Uterus (tissue), 2 donors: Measurements from ENCODE around the gene DNM3.

ENCODE experiments used
- CTCF ChIP-seq, 4 experiments: fragments of 200-600 bp in 2 of 4; fragments of 450-650 bp in 2 of 4; sonication (generic) in 2 of 4; IDR thresholded peaks; one replicate each; pipeline ENCODE4 v1.5.1; 2016 to 2019; ENCODE audit warnings: antibody characterized with exemption in 4 of 4, mild to moderate bottlenecking in 2 of 4, moderate library complexity in 1 of 4
- POLR2A ChIP-seq, 2 donors: fragments of 450-650 bp; IDR thresholded peaks; one replicate each; pipeline ENCODE4 v1.6.1; 2016; ENCODE audit warnings: antibody characterized with exemption in 2 of 2, mild to moderate bottlenecking in 1 of 2, moderate library complexity in 1 of 2

DNA sequence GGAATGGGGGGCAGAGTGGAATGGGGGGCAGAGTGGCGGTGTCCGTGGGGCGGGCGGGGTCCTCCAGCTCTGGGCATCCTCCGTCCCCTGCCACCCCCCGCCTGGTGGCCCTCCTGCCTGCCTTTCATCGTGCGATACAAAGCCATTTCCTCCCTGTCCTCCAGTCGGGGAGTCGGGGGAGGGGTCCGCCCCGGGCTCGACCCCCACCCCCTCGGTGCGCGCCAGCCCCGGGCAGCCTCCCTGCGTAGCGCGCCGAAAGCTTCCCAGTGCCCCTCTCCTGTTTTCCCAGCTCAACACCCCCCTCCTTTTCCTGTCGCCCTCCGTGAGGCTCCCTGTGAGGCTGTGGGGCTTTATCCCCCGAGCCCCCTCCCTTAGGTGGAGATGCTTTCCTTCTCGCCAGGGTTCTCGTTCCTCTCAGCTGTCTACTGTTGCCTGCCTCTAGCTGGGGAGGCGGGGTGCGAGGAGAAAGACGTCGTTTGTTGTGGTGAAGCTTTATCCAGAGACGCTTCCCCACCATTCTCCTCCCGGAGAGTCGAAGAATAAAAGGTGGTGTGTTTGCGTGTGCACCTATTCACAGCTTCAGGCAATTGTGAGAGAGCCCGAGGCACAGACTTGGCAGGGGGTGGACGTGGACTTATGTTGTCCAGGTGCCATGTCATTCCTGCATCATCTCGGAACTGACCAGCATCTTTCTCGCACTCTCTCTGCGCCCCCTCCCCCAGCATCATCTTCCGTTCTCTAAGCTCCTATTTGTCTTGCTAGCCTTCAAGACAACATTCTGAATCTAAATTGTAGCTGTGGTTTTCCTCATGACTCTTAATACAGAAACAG lies 848 bp downstream of the DNM3 start:
- TF ChIP-seq CTCF (IDR thresholded peaks at IDR 0.05) (no peak), POLR2A (IDR thresholded peaks at IDR 0.05) (no peak)
